ENCODE measurements around the gene RHOH.

DNA sequence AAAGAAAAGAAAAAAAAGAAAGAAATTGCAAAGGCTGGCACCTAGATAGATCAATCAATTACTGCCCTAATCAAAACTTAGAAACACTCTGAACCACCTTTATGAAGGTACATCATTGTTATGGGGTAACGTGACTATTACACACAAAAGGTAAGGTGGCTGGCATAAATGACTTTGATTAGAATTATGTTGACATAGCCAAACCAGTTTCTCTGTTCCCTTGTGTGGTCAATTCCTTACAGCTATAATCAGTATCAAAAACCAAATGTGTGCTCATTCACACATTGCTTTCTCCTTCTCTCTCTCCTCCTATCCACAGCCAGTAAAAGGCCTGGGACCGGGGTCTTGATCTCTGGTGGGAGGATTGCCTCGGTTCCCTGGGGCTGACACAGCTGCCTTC lies 48.7 kb downstream of the RHOH start:
- TF ChIP-seq CHD2 (IDR thresholded peaks at IDR 0.05; ENCODE audit: low read length, partially characterized antibody) = no peak
- TF ChIP-seq POLR2A (IDR thresholded peaks at IDR 0.05; ENCODE audit: low read length) = no peak
- TF ChIP-seq, protein P1, sequence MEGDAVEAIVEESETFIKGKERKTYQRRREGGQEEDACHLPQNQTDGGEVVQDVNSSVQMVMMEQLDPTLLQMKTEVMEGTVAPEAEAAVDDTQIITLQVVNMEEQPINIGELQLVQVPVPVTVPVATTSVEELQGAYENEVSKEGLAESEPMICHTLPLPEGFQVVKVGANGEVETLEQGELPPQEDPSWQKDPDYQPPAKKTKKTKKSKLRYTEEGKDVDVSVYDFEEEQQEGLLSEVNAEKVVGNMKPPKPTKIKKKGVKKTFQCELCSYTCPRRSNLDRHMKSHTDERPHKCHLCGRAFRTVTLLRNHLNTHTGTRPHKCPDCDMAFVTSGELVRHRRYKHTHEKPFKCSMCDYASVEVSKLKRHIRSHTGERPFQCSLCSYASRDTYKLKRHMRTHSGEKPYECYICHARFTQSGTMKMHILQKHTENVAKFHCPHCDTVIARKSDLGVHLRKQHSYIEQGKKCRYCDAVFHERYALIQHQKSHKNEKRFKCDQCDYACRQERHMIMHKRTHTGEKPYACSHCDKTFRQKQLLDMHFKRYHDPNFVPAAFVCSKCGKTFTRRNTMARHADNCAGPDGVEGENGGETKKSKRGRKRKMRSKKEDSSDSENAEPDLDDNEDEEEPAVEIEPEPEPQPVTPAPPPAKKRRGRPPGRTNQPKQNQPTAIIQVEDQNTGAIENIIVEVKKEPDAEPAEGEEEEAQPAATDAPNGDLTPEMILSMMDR (IDR thresholded peaks at IDR 0.05) = no peak
- no peak for TF ChIP-seq ZFP36 (IDR thresholded peaks at IDR 0.05; ENCODE audit: borderline replicate concordance, partially characterized antibody)

All from A549 (cell line).